ENCODE results near the gene RHBDL2. TPM values are rescaled to one million over a fixed set of nuclear protein-coding genes. Genes with fewer than 3 reads are reported as not detected.

Gene RHBDL2
- total and polyA plus RNA-seq, 2 of the 13 experiments (the other 11 are each of a cell fraction or from before 2014, with no cell fraction given): 3.3 to 5.4 TPM

DNA sequence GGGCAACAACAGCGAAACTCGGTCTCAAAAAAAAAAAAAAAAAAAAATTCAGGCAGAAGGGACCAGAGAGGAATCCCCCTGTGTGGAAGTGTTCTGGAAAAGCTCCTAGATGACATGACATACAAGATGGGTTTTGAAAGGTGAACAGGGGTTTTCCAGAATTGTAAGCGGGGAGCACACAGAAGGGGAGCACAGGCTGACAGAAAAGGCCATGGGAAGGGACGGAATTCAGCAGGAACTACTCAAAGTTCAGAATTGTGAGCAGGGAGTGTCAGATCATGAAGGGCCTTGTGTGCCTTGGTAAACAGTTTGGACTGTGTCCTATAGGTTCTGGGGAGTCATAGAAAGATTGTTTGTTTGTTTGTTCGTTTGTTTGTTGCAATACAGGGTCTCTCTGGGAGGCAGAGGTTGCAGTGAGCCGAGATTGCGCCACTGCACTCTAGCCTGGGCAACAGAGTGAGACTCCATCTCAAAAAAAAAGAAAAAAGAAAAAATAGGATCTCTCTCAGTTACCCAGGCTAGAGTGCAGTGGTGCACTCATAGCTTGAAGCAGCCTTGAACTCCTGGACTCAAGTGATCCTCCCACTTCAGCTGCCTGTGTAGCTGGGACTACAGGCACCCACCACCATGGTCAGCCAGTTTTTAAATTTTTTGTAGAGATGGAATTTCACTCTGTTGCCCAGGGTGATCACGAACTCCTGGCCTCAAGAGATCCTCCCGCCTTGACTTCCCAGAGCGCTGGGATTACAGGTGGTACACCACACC is 1.2 kb upstream of the RHBDL2 start (continued):
- no peak for TF ChIP-seq ELF1 (CRISPR knock-in tag; IDR thresholded peaks at IDR 0.05)
- TF ChIP-seq RBAK (CRISPR knock-in tag; IDR thresholded peaks at IDR 0.05): no peak
- TF ChIP-seq CERS6 (CRISPR knock-in tag; IDR thresholded peaks at IDR 0.05): no peak
- TF ChIP-seq TRAFD1 (CRISPR knock-in tag; IDR thresholded peaks at IDR 0.05; ENCODE audit: borderline replicate concordance): no peak
- TF ChIP-seq MXD3 (CRISPR knock-in tag; IDR thresholded peaks at IDR 0.05): no peak
- no peak for TF ChIP-seq ZNF746 (CRISPR knock-in tag; IDR thresholded peaks at IDR 0.05)
- TF ChIP-seq NFKB2 (CRISPR knock-in tag; IDR thresholded peaks at IDR 0.05; ENCODE audit: borderline replicate concordance): no peak
- TF ChIP-seq, protein P1, sequence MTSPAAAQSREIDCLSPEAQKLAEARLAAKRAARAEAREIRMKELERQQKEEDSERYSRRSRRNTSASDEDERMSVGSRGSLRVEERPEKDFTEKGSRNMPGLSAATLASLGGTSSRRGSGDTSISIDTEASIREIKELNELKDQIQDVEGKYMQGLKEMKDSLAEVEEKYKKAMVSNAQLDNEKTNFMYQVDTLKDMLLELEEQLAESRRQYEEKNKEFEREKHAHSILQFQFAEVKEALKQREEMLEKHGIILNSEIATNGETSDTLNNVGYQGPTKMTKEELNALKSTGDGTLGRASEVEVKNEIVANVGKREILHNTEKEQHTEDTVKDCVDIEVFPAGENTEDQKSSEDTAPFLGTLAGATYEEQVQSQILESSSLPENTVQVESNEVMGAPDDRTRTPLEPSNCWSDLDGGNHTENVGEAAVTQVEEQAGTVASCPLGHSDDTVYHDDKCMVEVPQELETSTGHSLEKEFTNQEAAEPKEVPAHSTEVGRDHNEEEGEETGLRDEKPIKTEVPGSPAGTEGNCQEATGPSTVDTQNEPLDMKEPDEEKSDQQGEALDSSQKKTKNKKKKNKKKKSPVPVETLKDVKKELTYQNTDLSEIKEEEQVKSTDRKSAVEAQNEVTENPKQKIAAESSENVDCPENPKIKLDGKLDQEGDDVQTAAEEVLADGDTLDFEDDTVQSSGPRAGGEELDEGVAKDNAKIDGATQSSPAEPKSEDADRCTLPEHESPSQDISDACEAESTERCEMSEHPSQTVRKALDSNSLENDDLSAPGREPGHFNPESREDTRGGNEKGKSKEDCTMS (CRISPR knock-in tag; conservative IDR thresholded peaks at IDR 0.05): no peak
- TF ChIP-seq MED1 (CRISPR knock-in tag; IDR thresholded peaks at IDR 0.05): no peak
- no peak for TF ChIP-seq MED8 (CRISPR knock-in tag; IDR thresholded peaks at IDR 0.05; ENCODE audit: insufficient replicate concordance)
- TF ChIP-seq, protein P2, sequence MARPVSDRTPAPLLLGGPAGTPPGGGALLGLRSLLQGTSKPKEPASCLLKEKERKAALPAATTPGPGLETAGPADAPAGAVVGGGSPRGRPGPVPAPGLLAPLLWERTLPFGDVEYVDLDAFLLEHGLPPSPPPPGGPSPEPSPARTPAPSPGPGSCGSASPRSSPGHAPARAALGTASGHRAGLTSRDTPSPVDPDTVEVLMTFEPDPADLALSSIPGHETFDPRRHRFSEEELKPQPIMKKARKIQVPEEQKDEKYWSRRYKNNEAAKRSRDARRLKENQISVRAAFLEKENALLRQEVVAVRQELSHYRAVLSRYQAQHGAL (CRISPR knock-in tag; IDR thresholded peaks at IDR 0.05; ENCODE audit: not compliant biosample characterization): no peak
- no peak for TF ChIP-seq ZNF317 (CRISPR knock-in tag; IDR thresholded peaks at IDR 0.05)
- no peak for TF ChIP-seq THYN1 (CRISPR knock-in tag; IDR thresholded peaks at IDR 0.05; ENCODE audit: borderline replicate concordance, low read depth)
- TF ChIP-seq THAP8 (CRISPR knock-in tag; IDR thresholded peaks at IDR 0.05; ENCODE audit: borderline replicate concordance): no peak
- no peak for TF ChIP-seq ZFAT (CRISPR knock-in tag; conservative IDR thresholded peaks at IDR 0.05)
- 0 out of 2 replicates have a peak, but pooled peaks have one; percentile 36 for TF ChIP-seq ZNF264 (CRISPR knock-in tag; IDR thresholded peaks at IDR 0.05)
- no peak for TF ChIP-seq ZNF660 (CRISPR knock-in tag; IDR thresholded peaks at IDR 0.05; ENCODE audit: borderline replicate concordance, low read depth)
- no peak for TF ChIP-seq ZNF766 (CRISPR knock-in tag; IDR thresholded peaks at IDR 0.05; ENCODE audit: borderline replicate concordance)
- no peak for TF ChIP-seq ZNF788 (CRISPR knock-in tag; IDR thresholded peaks at IDR 0.05; ENCODE audit: borderline replicate concordance)
- TF ChIP-seq BHLHE40 (IDR thresholded peaks at IDR 0.05; ENCODE audit: low read length): no peak
- no peak for TF ChIP-seq BRF2 (CRISPR knock-in tag; IDR thresholded peaks at IDR 0.05)
